ENCODE results near the gene GPR61.

GPR61 gene, protein sequence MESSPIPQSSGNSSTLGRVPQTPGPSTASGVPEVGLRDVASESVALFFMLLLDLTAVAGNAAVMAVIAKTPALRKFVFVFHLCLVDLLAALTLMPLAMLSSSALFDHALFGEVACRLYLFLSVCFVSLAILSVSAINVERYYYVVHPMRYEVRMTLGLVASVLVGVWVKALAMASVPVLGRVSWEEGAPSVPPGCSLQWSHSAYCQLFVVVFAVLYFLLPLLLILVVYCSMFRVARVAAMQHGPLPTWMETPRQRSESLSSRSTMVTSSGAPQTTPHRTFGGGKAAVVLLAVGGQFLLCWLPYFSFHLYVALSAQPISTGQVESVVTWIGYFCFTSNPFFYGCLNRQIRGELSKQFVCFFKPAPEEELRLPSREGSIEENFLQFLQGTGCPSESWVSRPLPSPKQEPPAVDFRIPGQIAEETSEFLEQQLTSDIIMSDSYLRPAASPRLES

DNA sequence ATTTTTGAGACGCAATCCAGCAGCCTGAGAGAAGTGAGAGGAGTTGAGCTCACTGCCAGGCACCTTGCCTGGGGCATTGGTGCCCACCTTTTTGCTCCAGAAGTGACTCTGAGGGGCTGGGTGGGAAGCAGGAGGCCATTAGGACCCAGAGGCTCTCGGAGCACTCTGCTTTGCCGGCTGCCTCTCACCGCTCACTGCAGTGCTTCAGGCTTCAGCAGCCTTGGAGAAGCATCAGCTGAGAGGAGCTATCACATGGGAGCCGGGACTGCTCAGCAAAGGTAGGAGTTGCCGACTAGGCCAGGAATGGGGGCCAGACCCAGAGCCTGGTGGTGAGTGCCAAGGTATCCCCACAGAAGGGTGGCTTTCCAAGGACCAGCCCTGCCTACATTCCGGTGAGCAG, at the start of gene GPR61:
Gene GPR61, plus strand, starts transcription at position 197 of the 400 bp plus-strand sequence. CDS start 3,151 bp downstream, outside the sequence.
- no peak for DNase-seq

DNA sequence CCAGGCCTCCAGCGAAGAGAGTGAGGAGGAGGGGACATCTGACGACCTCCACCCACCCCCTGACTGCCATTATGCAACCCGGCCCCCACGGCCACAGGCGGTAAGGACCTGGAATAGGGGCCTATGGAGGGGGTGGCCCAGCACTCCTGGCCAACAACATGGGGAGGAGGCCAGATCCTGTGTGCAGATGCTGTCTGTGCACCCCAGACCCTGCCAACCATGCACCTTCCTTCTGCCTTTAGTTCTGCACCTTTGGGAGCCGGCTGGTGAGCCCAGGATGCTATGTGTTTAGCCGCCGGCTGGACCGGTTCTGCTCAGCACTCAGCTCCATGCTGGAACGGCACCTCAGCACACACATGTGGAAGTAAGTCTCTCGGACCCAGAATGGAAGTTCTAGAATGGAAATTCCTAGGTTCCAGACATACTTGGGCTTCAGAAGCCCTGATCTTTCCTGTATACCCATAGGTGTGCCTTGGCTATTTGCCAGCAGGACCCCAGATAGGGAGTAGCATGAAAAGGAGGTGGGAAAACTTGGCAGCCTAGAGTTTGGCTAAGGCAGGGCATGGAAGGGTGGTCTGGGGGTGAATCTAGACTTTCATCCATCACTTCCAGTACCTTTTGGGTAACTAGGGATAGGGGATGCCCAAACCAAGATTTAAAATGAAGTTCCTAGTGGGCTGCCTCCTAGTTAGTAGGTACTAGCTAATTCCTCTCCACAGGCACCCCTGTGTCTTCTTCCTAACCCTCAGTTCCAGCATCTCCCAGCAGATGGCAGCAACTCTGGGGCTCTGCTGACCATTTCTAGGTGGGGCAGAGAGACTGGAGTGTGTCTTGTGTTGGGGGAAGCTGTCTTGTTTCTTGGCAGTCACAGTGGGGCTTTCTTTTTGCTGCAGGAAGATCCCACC, 49.4 kb upstream of the GPR61 start:
- peak in 1 of 2 experiments; percentile 36 for DNase-seq

DNA sequence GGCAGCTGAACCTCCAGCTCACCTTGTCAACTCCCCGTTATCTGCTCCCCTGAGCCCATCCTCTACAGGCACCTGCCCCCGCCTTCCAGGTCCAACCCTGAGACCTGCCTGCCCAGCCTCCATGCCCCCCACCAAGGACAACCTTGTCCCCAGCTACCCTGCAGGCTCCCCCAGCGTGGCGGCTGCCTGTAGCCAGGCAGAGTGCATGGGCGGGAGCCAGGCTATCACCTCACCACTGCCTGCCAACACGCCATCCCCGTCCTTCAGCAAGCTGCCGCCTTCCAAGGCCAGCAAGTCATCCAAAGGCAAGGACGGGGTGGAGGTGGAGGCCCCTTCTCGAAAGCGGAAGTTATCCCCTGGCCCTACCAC, 48.8 kb upstream of the GPR61 start:
- DNase-seq: no peak

DNA sequence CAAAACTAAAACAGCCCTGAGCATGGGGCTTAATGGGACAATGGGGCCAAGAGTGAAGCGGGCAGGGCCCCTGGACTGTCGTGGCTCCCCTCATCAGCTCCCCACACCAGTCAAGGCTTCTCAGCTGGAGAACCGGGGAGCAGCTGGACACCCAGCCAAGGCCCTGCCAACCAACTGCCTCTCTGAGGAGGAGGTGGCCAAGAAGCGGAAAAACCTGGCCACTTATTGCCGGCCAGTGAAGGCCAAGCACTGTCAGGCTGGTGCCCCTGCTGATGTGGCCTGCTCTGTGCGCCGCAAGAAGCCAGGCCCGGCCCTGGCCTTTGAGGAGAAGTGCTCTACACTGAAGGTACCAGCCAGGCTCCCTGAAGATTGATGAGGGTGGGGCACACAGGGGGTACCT, 48.3 kb upstream of the GPR61 start:
- DNase-seq: no peak

DNA sequence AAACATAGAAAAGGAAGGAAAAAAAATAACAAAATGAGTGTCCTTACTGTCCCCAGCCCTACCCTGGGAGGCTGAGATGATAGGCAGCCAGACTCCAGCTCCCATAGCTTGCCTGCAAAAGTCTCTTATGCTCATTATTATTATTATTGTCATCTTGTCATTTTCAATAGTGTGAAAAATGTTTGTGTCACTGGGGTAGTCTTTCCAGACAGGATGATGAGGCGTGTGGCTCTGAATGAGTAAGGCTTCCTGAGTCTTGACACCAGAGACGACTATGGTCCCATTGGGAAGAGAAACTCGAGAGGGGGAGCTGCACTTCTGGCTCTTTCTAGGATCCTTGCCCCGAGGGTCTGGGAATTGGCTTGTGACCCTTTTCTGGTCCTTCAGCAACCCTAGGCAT, 46.9 kb upstream of the GPR61 start:
- DNase-seq: no peak

DNA sequence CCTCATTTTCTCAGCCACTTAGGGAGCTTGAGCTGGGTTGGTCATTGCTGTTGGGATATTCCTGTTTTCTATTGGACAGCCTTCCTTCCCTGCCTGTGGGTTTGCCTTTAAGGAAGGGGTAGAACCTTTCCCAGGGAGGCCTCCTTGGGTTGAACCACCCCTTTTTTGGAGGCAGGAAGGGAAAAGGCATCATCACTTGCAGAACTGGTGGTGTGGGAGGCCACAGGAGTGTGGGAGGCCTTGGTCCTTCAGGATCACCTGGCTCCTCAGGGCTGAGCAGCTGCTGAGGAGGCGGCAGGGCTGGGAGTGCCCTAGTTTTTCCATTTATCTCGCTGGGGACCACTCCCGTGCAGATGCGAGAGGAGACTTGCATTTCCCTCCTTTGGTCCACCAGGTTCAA, 46.4 kb upstream of the GPR61 start:
- no peak for DNase-seq

DNA sequence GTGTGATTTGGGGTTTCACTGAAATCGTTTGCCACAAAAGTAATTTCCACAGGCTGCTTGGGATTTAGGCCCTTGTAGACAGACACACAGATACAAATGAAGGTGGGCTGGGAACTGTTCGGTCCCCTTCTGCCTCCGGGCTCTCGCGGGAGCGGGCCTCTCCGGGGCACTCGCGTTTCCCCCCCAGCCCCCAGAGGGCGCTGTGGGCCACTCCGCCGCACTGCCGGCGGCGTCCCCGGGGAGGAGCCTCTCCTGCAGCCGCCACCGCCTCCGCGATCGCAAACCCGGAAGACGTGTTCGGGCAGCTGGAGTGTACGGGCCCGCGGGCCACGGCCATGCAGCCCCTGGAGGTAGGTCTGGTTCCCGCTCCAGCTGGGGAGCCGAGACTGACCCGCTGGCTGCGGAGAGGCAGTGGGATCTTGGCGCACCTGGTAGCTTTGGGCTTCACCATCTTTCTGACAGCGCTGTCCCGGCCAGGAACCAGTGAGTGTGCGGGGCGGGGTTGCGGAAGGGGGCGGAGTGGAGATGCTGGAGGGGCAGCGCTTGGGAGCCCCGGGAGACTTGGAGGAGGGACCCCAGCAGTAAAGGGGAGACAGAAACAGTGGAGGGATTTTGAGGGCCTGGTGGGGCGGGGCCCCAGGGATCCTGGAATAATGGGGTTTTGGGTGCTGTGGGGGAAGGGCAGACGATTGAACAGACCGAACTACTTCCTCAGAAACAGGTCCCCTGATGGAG, 45.7 kb upstream of the GPR61 start, which contains the start of gene CYB561D1:
Gene CYB561D1, plus strand, starts transcription at position 290 of the 735 bp plus-strand sequence. Its CDS starts 46 bp downstream, at position 336.
- peak in 1 of 2 experiments; percentile 82 for DNase-seq

DNA sequence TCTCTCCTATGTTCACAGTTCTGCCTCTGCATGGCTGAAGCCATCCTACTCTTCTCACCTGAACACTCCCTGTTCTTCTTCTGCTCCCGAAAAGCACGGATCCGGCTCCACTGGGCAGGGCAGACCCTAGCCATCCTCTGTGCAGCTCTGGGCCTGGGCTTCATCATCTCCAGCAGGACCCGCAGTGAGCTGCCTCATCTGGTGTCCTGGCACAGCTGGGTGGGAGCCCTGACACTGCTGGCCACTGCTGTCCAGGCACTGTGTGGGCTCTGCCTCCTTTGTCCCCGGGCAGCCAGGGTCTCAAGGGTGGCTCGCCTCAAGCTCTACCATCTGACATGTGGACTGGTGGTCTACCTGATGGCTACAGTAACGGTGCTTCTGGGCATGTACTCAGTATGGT, 43.9 kb upstream of the GPR61 start:
- DNase-seq: no peak

DNA sequence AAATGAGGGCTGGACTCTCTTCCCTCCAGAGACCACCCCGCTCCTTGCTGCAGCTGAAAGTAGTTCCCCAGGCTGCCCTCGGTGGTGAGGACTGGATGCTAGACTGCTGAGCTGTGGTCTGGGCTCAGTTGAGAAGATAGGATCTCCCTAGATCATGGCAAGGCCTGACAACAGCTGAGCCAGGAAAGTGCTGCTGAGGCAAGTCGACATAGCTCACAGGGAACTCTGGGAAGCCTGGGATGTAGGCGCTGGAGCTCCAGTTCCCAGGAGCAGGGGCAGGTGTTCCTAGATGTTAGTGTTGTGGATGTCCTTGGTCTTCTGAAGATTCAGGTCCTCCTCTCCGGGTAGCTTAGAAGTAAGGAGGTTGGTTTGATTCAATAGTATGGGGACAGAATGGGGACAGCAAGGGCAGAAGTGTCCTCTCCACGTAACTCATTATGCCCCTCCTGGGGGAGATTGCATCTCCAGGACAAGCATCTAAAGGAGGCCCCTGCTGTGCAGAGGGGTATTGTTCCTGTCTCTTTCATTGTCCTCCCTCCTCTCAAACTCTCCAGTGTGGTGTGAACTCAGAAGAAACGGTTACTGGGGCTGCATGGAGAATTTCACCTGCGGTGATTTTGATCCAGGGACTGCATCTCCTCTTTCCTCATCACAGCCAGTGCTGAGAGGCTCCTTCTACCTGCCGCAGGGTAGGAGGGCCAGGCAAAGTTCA, 42.1 kb upstream of the GPR61 start:
- no peak for DNase-seq

DNA sequence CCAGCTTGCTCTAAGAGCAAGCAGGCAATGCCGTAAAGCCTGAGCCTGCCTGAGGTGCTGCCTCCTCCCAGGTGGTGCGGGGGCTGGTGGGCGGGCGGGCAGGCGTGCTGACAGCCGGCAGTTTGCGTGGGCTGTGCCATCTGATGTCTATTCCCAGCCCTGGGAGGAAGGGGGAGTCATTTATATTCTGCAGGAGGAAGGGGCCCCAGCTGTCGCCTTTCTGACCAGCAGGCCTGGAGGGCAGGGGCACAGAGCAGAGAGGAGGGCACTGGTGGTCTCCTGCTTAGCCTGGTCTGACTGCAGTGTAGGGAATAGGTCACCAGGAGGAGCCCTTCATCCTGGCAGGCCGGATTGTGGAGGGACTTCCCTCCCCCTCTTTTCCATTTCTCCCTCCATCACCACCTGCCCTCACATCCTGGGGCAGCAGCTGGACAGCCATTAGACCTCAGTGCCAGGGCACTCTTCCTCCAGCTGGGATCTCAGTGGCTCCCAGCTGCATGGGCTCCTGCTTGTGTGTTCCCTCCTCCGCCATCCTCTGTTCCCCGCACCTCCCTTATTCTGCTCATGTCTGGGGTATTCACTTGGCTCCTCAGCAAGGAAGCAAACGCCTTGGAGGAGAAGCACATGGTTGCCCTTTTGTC, 41.4 kb upstream of the GPR61 start:
- DNase-seq: peak in 1 of 2 experiments; percentile 14

DNA sequence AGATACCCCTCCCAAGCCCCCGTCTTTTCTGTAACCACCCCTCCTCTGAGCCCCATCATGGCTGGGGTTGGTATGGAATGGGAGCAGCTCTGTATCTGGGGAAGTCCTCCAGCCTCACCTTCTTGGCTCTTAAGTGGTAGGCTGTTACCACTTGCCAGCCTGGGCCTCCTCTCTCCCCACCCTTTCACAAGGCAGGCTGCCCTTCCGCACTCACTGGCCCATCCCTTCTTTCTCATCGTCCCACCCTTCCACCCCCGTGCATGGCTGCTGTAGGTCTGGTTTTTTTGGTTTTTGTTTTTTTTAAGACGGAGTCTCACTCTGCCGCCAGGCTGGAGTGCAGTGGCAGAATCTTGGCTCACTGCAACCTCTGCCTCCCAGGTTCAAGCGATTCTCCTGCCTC, 40.6 kb upstream of the GPR61 start:
- DNase-seq: no peak

DNA sequence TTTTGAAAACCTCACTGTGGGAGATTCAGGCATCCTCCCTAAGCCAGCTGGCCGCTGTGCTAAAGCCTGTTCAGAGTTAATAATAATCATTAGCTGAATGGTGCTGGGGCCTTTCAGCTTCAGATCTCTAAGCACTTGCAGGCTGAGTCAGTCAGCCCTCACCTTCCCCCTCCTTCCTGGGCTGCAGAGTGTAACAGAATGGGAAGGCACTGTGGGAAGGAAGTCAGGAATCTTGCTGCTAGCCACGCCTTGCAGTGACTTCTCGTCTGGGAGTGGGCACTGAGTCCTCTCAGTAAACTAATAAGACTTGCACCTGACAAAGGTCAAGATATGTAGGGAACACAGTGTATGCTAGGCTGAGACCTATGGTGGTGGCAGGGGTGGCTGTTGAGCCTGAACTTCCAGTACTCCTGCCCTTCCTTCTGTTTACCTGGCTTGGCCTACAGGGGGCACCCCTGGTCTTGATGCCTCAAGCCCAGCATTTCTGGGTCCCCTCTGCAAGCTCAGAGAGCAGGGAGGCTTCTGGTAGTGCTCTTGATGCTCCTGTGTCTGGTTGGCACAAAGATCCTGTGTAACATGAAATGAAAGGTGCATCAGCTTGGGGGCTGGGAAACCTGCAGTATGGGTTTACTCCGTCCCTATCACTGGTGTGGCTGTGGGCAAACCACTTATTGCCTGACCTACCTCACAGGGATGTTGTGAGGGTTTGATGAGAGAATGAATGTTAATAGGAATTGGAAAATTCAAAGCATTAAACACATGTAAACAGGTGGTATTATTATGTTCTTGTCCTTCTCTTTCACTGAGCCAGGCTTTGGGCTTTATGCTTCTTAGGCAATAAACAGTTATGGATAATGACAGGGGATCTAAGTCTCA, 39.8 kb upstream of the GPR61 start:
- DNase-seq: no peak

DNA sequence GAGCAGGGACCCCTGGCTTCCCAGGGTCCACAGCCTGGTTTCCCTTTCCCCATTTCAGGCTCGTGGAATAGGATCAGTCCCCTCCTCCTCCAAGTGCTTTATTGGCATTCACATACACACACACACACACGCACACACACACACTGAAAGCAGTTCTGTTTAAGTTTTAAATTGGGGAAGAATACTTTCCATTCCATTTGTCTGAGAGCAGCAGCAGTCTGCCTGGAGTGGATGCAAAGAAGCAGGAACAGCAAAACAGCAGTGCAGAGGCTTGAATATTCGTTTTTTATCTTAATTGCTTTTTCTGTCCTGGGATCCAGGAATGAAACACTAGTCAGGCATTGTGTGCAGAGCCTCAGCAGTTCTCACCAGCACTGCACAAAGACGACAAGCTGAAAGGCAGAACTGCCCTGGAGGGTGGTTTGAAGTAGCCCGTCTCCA, 38.7 kb upstream of the GPR61 start:
- DNase-seq: no peak

DNA sequence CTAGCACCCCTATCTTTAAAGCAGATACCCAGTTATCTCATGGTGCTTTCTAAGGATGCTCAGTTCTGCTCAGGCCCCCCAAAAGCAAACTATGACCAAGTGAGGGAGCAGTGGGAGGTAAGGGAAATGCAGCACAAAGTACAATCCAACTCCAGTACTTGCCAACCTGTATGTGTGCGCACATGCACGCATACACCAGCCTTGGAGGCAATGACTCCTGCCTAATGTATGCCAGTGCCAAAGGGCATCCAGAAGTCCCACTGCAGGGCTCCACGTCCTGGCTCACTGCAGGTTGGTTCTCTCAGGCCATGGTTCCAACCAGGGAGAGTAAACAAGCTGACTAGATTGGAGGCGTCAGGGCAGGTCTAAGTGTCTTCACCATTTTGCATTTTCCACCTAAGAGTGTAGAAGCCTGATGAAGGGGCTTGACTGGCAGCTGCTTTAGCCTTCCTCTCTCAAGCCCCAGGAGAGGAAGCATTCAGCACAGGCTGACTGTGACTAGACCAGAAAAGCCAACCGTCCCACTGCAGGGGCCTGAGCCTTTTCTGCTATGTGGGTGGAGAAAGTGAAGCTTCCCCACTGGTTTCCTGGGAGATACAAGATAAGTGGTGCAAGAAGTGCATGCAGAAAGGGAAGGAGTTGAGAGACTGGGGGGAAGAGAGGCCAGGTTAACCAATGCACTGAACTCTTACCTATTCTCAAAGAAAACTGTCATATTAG, 37.9 kb upstream of the GPR61 start:
- no peak for DNase-seq

DNA sequence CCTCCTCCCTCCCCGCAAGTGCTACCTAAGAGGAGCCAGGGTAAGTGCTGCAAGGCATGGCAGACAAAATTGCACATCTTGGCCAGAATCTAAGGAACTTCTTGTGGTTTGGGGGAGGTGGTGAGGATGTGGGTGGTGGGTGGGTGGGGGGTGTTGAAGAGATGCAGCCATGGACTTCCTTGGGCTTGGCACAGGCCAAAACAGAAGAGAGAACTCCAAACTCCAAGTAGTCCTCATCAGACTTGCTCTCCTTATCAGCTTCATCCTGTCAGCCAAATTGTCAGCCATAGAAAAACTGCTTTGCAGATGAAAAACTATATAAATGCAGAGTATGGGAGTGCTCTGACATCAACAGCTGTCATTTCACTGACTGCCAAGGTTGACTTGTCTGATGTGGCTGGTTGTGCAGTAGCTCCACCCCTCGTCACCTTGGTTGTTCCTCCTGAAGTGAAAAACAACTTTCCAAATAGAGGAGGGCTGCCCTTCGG, 37.3 kb upstream of the GPR61 start:
- no peak for DNase-seq

DNA sequence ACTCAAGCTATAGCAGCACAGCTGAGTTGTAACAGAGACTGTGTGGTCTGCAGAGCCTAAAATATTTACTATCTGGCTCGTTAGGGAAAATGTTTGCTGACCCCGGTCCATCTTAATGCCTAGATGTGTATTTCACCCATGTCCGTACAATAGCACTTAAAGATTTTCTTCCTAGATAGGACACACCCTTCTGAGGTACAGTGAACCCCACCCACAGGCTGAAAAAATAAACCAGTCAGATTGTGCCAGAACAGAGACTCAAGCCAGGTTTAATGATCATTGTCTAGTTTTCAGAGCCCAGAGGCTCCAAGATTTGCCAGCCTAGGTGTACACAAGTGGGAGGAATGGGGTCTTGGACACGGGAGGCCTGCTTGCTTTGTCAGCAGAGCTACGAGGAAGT, 35.7 kb upstream of the GPR61 start:
- no peak for DNase-seq

DNA sequence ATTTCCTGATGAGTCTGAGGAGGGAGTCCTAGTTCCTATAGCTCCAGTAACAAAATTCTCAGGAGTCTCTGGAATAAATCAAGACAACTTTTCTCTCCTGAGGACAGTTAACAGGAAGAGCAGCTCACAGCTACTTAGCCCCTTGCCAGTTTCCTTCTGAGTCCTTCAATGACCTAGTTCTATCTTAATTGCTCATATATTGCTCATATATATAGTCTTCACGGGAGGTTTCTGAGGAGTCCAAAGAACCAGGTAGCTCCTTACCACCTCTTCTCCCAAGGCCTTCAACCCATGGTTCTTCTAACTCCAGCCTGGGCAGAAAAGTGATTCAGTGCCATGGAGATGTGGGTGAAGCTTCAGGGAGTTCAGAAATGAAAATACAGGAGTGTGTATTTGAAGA, 34.7 kb upstream of the GPR61 start:
- DNase-seq: no peak

DNA sequence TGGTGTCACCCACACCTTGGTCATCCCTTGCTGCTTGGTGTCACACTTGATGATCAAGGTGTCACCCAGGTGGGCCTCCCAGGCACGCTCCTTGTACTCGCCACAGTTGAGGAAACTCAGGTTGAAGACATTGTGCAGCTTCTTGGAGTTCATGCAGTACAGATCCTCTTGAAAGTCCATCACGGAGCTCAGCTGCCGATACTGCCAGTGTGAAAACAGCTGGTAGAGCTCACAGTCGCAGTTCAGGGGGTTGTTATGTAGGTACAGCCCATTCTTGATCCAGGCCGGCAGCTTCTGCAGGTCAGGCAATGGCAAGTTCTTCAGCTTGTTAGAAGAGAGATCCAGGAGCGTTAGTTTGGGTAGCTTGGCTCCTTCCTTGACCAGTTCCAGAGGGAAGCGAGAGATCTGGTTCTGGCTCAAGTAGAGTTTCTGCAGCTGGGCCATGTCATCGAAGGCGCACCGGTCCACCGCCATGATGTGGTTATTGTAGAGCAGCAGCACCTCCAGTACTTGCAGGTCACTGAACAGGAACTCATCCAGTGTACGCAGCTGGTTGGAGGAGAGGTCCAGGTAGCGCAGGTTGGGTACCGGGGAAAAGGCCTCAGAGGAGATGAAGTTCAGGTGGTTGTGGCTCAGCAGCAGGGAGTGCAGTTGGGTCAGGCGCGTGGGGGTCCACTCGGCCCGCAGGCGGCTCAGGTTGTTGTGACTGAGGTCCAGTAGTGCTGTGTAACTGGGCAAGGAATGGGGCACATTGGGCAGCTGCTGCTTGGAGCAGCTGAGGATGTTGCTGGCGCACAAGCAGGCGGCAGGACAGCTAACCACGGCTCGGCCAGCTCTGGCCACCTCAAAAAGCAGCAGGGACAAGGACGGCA, 31.4 kb upstream of the GPR61 start:
- DNase-seq: no peak

DNA sequence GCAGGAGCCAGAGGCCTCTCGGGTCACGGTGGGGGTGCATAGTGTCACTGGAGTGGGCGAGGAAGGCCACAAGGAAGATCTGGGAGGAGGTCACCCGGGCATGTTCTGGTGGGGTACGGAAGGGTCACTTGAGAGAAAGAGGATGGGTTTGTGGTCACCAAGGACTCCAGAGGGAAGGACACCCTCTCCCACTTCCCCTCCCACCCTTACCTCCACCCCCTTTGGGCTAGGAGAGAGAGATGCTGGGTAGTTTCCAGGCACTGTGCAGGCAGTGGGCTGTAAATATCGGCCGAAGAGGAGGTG, 30.8 kb upstream of the GPR61 start:
- no peak for DNase-seq

Data from SW 1271 (cell line).